ENCODE data around the gene DENND1A. TPM values are rescaled to one million over a fixed set of nuclear protein-coding genes. Genes with fewer than 3 reads are reported as not detected.

The DENND1A gene
- total RNA-seq, 1 experiment from 2014 or later, result 23.5 TPM

GRCh38 chr9:123597876-123598556, 331.9 kb downstream of the DENND1A start:
- Mint-ChIP-seq H3K4me1 (peaks cover 24% of the 10 kb centered on the region), H3K27ac (no peak overlapping the region), H3K9me3 (no peaks in the 10 kb centered on the region), H3K4me3 (no peak overlapping the region), H3K27me3 (ENCODE audit: low read depth) (no peaks in the 10 kb centered on the region), H3K36me3 (no peaks in the 10 kb centered on the region)
- ChIA-PET CTCF (interaction anchor here (0.7 kb wide), 1 partner anchor 529 kb away, joined by 4 read pairs; no protein-coding TSS in a partner anchor), POLR2A (no interaction called here)
- DNase-seq (ENCODE audit: low spot score), result no peak
- ATAC-seq, result no peak
- TF ChIP-seq PRRX2 (CRISPR knock-in tag; IDR thresholded peaks at IDR 0.05), result no peak
- TF ChIP-seq ATF1 (CRISPR knock-in tag; IDR thresholded peaks at IDR 0.05), result no peak
- no peak for TF ChIP-seq HMGA2 (CRISPR knock-in tag; IDR thresholded peaks at IDR 0.05)
- no peak for TF ChIP-seq ELF4 (CRISPR knock-in tag; IDR thresholded peaks at IDR 0.05; ENCODE audit: low read depth)
- TF ChIP-seq NFATC4 (CRISPR knock-in tag; IDR thresholded peaks at IDR 0.05), result no peak
- TF ChIP-seq NFE2L1 (CRISPR knock-in tag; IDR thresholded peaks at IDR 0.05), result no peak
- TF ChIP-seq ZSCAN18 (CRISPR knock-in tag; IDR thresholded peaks at IDR 0.05), result no peak
- no peak for TF ChIP-seq SMAD3 (CRISPR knock-in tag; IDR thresholded peaks at IDR 0.05; ENCODE audit: borderline replicate concordance)
- TF ChIP-seq, protein P1, sequence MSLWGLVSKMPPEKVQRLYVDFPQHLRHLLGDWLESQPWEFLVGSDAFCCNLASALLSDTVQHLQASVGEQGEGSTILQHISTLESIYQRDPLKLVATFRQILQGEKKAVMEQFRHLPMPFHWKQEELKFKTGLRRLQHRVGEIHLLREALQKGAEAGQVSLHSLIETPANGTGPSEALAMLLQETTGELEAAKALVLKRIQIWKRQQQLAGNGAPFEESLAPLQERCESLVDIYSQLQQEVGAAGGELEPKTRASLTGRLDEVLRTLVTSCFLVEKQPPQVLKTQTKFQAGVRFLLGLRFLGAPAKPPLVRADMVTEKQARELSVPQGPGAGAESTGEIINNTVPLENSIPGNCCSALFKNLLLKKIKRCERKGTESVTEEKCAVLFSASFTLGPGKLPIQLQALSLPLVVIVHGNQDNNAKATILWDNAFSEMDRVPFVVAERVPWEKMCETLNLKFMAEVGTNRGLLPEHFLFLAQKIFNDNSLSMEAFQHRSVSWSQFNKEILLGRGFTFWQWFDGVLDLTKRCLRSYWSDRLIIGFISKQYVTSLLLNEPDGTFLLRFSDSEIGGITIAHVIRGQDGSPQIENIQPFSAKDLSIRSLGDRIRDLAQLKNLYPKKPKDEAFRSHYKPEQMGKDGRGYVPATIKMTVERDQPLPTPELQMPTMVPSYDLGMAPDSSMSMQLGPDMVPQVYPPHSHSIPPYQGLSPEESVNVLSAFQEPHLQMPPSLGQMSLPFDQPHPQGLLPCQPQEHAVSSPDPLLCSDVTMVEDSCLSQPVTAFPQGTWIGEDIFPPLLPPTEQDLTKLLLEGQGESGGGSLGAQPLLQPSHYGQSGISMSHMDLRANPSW (CRISPR knock-in tag; conservative IDR thresholded peaks at IDR 0.05; ENCODE audit: low read depth), result no peak
- no peak for TF ChIP-seq KAT7 (CRISPR knock-in tag; IDR thresholded peaks at IDR 0.05; ENCODE audit: borderline replicate concordance)
- TF ChIP-seq, protein P2, sequence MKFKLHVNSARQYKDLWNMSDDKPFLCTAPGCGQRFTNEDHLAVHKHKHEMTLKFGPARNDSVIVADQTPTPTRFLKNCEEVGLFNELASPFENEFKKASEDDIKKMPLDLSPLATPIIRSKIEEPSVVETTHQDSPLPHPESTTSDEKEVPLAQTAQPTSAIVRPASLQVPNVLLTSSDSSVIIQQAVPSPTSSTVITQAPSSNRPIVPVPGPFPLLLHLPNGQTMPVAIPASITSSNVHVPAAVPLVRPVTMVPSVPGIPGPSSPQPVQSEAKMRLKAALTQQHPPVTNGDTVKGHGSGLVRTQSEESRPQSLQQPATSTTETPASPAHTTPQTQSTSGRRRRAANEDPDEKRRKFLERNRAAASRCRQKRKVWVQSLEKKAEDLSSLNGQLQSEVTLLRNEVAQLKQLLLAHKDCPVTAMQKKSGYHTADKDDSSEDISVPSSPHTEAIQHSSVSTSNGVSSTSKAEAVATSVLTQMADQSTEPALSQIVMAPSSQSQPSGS (CRISPR knock-in tag; IDR thresholded peaks at IDR 0.05; ENCODE audit: borderline replicate concordance, low read depth), result no peak

GRCh38 chr9:123597048-123597447, 332.9 kb downstream of the DENND1A start:
- ChIA-PET POLR2A (no interaction called here), CTCF (no interaction called here)
- DNase-seq (ENCODE audit: low spot score), result no peak
- Mint-ChIP-seq H3K27ac (no peak overlapping the region), H3K4me3 (no peak overlapping the region), H3K36me3 (no peaks in the 10 kb centered on the region), H3K27me3 (ENCODE audit: low read depth) (no peaks in the 10 kb centered on the region), H3K9me3 (no peaks in the 10 kb centered on the region), H3K4me1 (peaks cover 24% of the 10 kb centered on the region)
- no peak for ATAC-seq
- TF ChIP-seq, protein P3, sequence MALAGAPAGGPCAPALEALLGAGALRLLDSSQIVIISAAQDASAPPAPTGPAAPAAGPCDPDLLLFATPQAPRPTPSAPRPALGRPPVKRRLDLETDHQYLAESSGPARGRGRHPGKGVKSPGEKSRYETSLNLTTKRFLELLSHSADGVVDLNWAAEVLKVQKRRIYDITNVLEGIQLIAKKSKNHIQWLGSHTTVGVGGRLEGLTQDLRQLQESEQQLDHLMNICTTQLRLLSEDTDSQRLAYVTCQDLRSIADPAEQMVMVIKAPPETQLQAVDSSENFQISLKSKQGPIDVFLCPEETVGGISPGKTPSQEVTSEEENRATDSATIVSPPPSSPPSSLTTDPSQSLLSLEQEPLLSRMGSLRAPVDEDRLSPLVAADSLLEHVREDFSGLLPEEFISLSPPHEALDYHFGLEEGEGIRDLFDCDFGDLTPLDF (CRISPR knock-in tag; IDR thresholded peaks at IDR 0.05), result no peak
- TF ChIP-seq FOXP1 (CRISPR knock-in tag; IDR thresholded peaks at IDR 0.05; ENCODE audit: borderline replicate concordance), result no peak
- no peak for TF ChIP-seq MYBL2 (CRISPR knock-in tag; IDR thresholded peaks at IDR 0.05)
- TF ChIP-seq, protein P4, sequence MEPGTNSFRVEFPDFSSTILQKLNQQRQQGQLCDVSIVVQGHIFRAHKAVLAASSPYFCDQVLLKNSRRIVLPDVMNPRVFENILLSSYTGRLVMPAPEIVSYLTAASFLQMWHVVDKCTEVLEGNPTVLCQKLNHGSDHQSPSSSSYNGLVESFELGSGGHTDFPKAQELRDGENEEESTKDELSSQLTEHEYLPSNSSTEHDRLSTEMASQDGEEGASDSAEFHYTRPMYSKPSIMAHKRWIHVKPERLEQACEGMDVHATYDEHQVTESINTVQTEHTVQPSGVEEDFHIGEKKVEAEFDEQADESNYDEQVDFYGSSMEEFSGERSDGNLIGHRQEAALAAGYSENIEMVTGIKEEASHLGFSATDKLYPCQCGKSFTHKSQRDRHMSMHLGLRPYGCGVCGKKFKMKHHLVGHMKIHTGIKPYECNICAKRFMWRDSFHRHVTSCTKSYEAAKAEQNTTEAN (CRISPR knock-in tag; IDR thresholded peaks at IDR 0.05), result no peak
- no peak for TF ChIP-seq ZNF317 (CRISPR knock-in tag; IDR thresholded peaks at IDR 0.05; ENCODE audit: borderline replicate concordance, low read depth)
- TF ChIP-seq, protein P2 (CRISPR knock-in tag; IDR thresholded peaks at IDR 0.05; ENCODE audit: borderline replicate concordance, low read depth), result no peak
- TF ChIP-seq PRDM15 (CRISPR knock-in tag; IDR thresholded peaks at IDR 0.05), result no peak
- TF ChIP-seq ATF1 (CRISPR knock-in tag; IDR thresholded peaks at IDR 0.05), result no peak
